DMS114 treated with DMSO at 0.1 percent for 48 hours (cell line): ENCODE measurements around the gene MIB2.
"Not testable (repeated sequence)": the region's sequence is repeated elsewhere in the genome, so short reads cannot be mapped to it uniquely, and the experiment has no call there.

Experiments used
- DNase-seq: peaks from one replicate; lab custom pipeline; 2025; ENCODE audit not compliant: unreplicated experiment; lab: John Stamatoyannopoulos, UW

Gene MIB2

GRCh38 chr1:1626207-1627141 is 11.2 kb downstream of the MIB2 start:
- no peak for DNase-seq

DNA sequence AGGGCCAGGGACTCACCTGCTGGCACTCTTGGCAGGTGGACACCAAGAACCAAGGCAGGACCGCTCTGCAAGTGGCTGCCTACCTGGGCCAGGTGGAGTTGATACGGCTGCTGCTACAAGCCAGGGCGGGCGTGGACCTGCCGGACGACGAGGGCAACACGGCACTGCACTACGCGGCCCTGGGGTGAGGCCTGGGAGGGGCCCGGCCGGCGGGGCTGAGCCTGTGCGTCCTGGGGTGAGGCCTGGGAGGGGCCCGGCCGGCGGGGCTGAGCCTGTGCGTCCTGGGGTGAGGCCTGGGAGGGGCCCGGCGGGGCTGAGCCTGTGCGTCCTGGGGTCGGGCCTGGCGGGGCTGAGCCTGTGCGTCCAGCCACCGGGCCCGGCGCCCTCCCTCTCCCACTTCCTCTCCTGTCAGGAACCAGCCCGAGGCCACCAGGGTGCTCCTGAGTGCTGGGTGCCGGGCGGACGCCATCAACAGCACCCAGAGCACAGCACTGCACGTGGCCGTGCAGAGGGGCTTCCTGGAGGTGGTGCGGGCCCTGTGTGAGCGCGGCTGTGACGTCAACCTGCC is 12.0 kb downstream of the MIB2 start:
- no peak for DNase-seq

DNA sequence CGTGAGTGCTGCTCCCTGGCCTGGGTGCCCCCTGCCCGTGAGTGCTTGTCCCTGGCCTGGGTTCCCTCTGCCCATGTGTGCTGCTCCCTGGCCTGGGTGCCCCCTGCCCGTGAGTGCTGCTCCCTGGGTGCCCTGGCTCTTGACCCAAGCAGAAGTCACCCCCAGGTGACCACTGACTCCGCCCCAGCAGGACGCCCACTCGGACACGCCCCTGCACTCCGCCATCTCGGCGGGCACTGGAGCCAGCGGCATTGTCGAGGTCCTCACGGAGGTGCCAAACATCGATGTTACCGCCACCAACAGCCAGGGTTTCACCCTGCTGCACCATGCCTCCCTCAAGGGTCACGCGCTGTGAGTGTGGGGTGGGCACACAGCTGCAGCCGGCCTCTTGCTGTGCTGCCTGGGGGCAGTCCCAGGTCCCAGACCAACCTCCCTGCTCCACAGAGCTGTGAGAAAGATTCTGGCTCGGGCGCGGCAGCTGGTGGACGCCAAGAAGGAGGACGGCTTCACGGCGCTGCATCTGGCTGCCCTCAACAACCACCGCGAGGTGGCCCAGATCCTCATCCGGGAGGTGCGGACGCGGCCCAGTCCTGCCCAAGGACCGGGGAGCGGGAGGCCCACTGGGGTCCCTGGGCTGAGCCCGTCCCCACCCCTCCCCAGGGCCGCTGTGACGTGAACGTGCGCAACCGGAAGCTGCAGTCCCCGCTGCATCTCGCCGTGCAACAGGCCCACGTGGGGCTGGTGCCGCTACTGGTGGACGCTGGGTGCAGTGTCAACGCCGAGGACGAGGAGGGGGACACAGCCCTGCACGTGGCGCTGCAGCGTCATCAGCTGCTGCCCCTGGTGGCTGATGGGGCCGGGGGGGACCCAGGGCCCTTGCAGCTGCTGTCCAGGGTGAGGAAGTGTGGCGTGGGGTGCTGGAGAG is 12.8 kb downstream of the MIB2 start:
- DNase-seq, result no peak

DNA sequence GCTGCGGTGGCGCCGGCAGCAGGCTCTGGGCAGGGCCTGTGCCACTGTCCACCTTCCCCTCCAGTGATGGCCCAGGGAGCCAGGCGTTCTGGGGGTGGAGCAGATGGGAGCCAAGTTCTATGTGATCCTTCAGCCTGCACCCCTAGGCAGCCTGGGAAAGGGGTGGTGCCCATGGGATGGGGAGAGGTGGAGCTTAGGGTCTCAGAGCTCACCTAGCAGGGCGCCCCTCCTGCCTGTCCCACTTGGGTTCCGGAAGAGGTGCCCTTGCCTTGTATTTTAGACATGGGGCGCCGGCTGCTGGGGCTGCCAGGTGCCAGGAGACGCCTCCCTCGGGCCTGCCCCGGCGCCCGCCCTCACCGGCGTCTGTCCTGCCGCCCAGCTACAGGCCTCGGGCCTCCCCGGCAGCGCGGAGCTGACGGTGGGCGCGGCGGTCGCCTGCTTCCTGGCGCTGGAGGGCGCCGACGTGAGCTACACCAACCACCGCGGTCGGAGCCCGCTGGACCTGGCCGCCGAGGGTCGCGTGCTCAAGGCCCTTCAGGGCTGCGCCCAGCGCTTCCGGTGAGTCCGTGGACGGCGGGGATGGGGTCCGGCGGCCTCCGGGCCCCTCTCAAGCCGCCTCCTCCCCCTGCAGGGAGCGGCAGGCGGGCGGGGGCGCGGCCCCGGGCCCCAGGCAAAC is 13.6 kb downstream of the MIB2 start:
- no peak for DNase-seq

DNA sequence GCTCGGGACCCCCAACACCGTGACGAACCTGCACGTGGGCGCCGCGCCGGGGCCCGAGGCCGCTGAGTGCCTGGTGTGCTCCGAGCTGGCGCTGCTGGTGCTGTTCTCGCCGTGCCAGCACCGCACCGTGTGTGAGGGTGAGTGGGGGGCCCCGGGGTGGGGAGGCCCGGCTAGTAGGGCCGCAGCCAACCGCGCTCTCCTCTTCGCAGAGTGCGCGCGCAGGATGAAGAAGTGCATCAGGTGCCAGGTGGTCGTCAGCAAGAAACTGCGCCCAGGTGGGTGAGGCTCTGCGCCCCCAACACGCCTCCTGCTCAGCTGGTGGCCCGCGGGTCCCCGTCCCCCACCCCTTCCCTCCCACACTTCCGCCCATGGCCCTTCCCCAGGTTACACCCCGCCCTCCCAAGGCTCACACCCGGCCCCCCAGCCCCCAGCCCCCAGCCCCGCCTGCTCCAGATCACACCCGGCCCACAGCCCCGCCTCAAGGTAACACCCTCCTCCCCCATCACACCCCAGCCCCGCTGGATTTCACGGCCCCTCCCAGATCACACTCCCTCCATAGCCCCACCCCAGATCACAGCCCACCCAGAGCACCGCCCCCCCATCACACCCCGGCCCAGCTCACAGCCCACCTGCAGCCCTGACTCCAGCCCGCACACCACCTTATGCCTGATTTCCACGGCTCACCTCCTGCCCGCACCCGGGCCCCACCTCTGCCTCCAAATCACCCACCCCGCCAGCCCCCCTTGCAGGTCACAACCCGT is 14.3 kb downstream of the MIB2 start:
- no peak for DNase-seq

GRCh38 chr1:1630191-1630964 is 15.1 kb downstream of the MIB2 start:
- no peak for DNase-seq

- DNase-seq, result no peak
Observed at GRCh38 chr1:1630965-1631781, 15.9 kb downstream of the MIB2 start.

DNA sequence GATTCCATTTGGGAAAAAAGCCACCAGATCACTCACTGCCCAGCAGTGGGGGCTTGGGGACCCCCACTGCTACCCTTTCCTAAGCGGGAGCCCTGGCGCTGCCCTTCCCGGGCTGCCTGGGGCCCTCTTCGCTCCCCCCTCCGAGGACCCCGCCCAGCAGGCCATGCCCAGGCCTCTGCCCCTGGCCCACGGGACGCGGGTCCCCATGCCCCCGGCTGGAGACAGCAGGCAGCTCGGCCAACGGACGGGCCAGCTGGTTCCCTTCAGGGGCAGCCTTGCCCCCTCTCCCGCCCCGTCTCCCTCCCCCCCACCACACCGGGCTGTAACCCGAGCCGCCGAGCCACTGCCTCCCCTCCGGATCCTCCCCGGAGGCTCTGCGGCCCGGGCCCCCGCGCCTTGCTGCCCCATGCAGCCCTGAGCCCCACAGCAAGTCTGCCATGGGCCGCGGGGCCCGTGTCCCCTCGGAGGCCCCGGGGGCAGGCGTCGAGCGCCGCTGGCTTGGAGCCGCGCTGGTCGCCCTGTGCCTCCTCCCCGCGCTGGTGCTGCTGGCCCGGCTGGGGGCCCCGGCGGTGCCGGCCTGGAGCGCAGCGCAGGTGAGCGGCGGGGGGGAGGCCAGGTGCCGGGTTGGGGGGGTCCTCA is 16.6 kb downstream of the MIB2 start, which contains the start of gene MMP23B:
Gene MMP23B (plus strand): TSS at position 392 of the 639 bp plus-strand sequence. CDS start 46 bp downstream, at position 438.
- no peak for DNase-seq

GRCh38 chr1:1633409-1633808 is 18.1 kb downstream of the MIB2 start:
- DNase-seq, result not testable (repeated sequence)

DNA sequence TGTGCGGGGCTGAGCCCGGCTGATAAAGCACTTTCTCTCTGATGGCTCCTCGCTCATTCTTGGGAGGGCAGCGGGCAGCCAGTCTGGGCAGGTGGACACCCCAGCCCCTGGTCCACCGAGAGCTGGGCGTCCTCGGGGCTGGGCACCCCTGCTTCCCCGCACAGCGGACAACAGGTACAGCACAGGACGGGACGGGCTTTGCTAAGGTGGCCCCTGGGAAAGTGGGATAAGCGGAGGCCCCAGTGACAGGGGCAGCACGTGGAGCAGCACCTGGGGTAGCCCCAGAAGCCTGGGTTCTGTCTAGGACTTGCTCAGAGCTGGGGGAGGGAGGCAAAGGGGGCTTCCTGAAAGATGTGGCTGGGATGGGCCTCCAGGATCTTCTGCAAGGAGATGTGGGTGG is 19.3 kb downstream of the MIB2 start:
- DNase-seq, result not testable (repeated sequence)

DNA sequence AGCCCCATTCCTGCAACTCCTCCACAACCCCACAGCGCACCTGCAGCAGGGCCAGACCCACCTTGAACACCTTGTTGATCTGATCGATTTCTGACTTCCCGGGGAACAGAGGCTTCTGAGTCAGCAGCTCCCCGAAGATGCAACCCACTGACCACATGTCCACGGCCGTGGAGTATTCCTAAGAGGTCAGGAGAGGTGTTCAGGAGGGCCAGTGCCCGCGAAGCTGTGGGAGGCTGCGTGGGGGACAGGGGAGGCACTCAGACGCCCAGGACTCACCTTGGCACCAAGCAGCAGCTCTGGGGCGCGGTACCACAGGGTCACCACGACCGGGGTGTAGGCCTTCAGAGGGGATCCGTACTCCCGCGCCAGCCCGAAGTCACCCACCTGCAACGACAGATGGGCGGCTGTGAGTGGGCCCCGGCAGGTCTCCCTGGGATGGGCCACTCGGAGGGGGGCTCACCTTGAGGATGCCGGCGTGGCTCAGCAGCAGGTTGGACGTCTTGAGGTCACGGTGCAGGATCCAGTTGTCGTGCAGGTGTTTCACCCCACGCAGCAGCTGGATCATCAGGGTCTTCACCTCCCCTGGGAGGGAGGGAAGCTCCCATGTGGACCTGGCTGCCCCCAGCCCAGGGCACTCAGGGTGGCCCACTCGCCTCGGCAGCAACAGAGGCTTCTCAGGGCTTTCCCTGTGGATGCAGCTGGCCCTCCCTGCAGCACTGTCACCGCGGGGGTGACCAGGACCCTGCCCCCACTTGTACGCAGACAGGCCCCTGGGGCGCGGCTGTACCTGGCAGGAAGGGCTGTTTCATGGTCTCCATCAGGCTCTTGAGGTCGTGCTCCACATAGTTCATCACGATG is 21.6 kb downstream of the MIB2 start:
- not testable (repeated sequence) for DNase-seq

DNA sequence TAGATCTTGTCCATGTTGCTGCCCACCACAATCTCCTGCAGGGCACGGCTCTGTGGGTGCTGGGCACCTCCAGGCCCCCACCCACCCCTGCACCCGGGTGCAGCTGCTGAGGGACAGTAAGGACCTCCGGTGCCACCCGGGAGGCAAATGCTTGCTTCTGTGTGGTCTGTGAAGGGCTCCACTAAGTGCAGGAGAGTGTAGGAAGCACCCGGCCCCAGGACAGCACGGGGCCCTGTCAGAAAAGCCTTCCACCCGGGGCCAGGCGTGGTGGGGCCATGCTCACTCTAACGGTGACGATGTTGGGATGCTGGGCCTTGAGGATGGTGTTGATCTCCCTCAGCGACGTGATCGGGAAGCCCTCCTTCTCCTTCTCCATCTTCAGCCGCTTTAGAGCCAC is 22.2 kb downstream of the MIB2 start:
- DNase-seq, result not testable (repeated sequence)

- not testable (repeated sequence) for DNase-seq
Observed at GRCh38 chr1:1638528-1638927, 23.2 kb downstream of the MIB2 start.

DNA sequence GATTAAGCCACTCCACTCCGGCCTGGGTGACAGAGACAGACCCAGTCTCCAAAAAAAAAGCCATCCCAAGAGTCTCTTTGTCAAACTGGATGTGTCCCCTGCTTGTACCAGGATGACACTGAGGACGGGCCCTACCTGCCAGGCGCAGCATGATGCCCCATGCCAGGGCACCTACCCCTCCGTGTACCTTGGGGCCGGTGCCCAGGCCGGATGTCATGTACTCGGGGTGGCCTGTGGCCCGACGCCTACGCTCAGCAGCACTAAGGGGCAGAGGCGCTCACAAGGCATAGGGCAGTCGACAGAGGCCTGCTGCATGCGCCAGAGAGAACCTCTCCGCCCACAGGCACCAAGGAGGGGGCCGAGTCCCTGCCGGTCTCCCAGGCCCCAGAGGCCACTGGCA is 24.1 kb downstream of the MIB2 start:
- DNase-seq, result not testable (repeated sequence)

DNA sequence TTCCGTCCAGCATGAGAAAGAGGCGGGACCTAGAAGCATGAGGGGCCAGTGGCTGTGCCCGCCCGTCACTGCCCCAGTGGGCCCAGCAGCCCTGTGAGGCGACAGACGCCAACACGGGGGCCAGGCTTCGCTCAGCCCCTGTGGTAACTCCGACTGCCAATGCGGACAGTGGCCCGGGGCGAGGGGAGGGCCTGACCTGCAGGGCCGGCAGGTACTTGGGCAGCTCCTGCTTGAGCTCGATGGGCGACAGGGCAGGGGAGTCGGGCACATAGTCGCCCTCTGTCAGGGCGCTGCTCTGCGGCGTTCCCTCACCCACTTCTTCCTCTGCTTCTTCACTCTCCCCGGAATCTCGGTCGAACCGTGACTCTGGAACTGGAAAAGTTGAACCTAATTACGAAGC is 24.8 kb downstream of the MIB2 start:
- DNase-seq, result not testable (repeated sequence)

DNA sequence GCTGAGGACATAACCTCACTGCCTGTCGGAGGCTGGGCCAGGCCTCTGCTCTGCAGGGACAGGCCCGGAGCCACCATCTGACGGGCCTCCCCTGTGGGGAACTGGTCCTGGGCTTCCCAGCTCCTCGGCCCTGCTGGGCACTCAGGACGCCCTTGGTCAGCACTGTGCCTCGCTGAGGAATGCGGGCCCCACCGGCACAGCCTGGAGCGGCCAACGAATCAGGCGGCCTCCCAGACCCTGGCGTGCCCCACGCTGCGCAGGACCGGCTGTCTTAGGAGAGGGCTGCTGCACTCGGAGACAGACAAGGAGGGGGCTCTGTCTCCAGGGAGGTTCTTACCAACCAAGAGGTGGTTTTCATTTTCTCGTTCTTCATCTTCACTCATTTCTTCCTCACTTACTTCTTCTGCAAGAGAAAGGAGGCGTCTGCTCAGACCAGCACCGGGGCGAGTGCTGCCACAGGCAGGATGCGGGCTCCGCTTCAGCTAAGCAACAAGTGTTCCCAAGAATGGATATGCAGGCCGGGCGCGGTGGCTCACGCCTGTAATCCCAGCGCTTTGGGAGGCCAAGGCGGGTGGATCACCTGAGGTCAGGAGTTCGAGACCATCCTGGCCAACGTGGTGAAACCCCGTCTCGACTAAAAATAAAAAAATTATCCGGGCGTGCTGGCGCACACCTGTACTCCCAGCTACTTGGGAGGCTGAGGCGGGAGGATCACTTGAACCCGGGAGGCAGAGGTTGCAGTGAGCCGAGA is 25.6 kb downstream of the MIB2 start:
- DNase-seq, result not testable (repeated sequence)
